ENCODE measurements around the gene CEACAM1.

The CEACAM1 gene

GRCh38 chr19:42473686-42474085, 54.6 kb downstream of the CEACAM1 start:
- no peak for DNase-seq (ENCODE audit: low spot score)
- Histone ChIP-seq H3K27ac (no peak overlapping the region), H3K4me3 (no peak overlapping the region)
- no peak for TF ChIP-seq CTCF (IDR thresholded peaks at IDR 0.05)

- no peak for TF ChIP-seq CTCF (IDR thresholded peaks at IDR 0.05)
These were observed 55.7 kb downstream of the CEACAM1 start for GRCh38 chr19:42472402-42473147.

GRCh38 chr19:42471554-42472249, 56.6 kb downstream of the CEACAM1 start:
- no peak overlapping the region for H3K4me3 ChIP-seq
- DNase-seq (ENCODE audit: low spot score), result no peak
- TF ChIP-seq CTCF (IDR thresholded peaks at IDR 0.05), result no peak
- H3K27ac ChIP-seq, result no peak overlapping the region

More at GRCh38 chr19:42472402-42473147, 55.7 kb downstream of the CEACAM1 start:
- Histone ChIP-seq H3K4me3 (no peak overlapping the region), H3K27ac (no peak overlapping the region)
- no peak for DNase-seq (ENCODE audit: low spot score)

- TF ChIP-seq CTCF (IDR thresholded peaks at IDR 0.05), result no peak
- DNase-seq (ENCODE audit: low spot score), result no peak
- H3K4me3 ChIP-seq, result no peak overlapping the region
- H3K27ac ChIP-seq, result no peak overlapping the region
These were observed 58.7 kb downstream of the CEACAM1 start for GRCh38 chr19:42469311-42470235.

GRCh38 chr19:42468273-42468796, 59.9 kb downstream of the CEACAM1 start:
- H3K27ac ChIP-seq, result no peak overlapping the region

More at GRCh38 chr19:42468273-42468796, 59.9 kb downstream of the CEACAM1 start:
- TF ChIP-seq CTCF (IDR thresholded peaks at IDR 0.05), result no peak
- no peak overlapping the region for H3K4me3 ChIP-seq
- DNase-seq (ENCODE audit: low spot score), result no peak
